Activated CD8-positive, alpha-beta memory T cell treated with anti-CD3 and anti-CD28 coated beads for 36 hours (primary cell): Measurements from ENCODE around the gene CAMTA1. TPM values are rescaled to one million over a fixed set of nuclear protein-coding genes. Genes with fewer than 3 reads are reported as not detected.

Experiments
- CTCF ChIA-PET: fragments of 350-600 bp; sonication (Branson Sonifier 250); formaldehyde crosslinking; loops from one replicate; lab custom pipeline; 2021; ENCODE audit warnings: antibody characterized with exemption; lab: Charles Lee
- POLR2A ChIA-PET: fragments of 350-600 bp; sonication (Branson Sonifier 250); formaldehyde crosslinking; loops from one replicate; lab custom pipeline; 2021; ENCODE audit warnings: antibody characterized with exemption; lab: Charles Lee
- total RNA-seq, 2 experiments: library from RNA; stranded (reverse); gene quantifications; one replicate each; pipeline ENCODE4 v1.2.3, GENCODE V29; 2021

Gene CAMTA1
- total RNA-seq, 2 experiments from 2014 or later, result 66.5 to 72.5 TPM

- ChIA-PET CTCF (no interaction called here), POLR2A (no interaction called here)
Observed at GRCh38 chr1:7172804-7173203, 387.6 kb downstream of the CAMTA1 start.

GRCh38 chr1:7174561-7174960 is 389.3 kb downstream of the CAMTA1 start:
- POLR2A ChIA-PET, result no interaction called here
- CTCF ChIA-PET, result no interaction called here

DNA sequence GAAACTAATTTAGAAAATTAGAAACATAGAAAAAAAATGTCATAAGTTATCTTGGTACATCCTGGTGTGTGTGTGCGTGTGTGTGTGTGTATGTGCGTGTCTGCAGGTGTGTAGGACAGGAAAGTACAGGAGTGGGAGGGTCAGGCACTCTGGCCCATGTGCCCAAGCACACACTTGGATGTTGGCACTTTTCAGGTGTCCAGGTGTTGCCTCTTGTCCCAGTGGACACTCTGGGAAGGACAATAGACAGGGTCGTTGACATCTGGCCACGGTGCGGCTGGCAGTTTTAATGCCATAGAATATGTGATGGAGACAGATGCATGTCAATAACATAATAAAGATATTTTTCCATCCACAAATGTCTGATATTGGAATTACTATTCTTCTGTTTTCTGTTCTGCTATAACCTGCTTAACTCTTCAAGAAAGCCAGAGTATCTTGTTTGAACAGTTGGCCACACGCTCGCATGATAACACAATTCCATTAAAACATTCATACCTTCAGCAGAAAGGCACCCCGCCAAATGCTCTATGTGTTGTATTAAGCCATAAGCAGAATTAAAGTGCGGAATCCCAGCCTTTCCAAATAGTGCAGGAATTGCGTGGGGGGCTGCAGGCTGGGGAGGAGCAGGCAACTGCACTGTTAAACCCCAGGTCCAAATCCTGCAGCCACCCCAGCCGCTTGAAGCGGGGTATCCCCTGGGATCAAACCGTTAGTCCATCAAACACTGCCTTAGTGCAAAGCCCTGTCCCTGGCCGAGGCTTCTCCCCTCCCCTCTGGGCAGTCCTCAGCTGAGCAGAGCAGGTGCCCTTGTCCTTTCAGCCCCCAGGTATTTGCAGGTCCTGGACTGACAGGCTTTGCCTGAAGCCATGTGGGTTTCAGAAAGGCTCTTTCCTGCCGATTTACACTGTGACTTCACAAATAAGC is 390.0 kb downstream of the CAMTA1 start:
- POLR2A ChIA-PET, result no interaction called here
- CTCF ChIA-PET, result no interaction called here

GRCh38 chr1:7177021-7177420 is 391.8 kb downstream of the CAMTA1 start:
- CTCF ChIA-PET, result no interaction called here
- POLR2A ChIA-PET, result no interaction called here

DNA sequence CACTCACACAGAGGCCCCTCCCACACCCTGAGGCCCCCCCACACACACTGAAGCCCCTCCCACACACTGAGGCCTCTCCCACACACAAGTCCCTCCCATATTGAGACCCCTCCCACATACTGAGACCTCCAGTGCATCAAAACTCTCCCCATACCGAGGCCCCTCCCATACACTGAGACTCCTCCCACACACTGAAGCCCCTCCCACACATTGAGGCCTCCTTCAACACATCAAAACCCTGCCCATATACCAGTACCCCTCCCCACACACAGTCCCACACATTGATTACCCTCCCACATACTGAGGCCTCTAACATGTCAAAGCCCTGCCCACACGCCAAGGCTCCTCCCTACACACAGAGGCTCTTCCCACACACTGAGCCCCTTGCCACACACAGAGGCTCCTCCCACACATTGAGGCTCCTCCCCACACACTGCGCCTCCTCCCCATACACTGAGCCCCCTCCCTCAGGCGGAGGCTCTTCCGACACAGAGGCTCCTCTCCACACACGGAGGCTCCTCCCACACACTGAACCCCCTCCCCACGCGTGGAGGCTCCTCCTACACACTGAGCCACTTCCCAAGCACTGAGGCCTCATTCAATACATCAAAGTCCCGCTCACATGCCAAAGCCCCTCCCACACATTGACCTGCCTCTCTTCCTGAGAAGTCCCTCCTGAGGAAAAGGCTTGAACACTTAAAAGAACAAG is 392.3 kb downstream of the CAMTA1 start:
- ChIA-PET CTCF (no interaction called here), POLR2A (no interaction called here)

GRCh38 chr1:7178336-7178735 is 393.1 kb downstream of the CAMTA1 start:
- ChIA-PET CTCF (no interaction called here), POLR2A (no interaction called here)

GRCh38 chr1:7178741-7179140 is 393.5 kb downstream of the CAMTA1 start:
- ChIA-PET POLR2A (no interaction called here), CTCF (no interaction called here)

DNA sequence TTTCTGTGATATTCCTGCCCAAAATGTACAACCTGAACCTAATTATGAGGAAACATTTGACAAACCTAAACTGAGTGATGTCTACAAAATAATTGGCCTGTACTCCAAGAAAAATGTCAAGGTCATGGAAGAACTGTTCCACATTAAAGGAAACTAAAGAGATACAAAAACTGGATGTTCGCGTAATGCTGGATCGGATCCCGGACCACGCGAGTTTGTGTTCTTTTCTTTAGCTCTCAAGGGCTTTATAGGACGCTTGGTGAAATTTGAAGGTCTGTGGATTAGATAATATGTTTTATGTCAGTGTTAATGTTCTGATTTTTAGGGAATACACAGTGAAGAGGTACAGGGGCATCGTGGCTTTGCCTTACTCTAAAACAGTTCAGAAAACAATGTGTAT is 400.5 kb downstream of the CAMTA1 start:
- POLR2A ChIA-PET, result no interaction called here
- CTCF ChIA-PET, result no interaction called here

GRCh38 chr1:7186382-7187111 is 401.3 kb downstream of the CAMTA1 start:
- ChIA-PET POLR2A (no interaction called here), CTCF (no interaction called here)

DNA sequence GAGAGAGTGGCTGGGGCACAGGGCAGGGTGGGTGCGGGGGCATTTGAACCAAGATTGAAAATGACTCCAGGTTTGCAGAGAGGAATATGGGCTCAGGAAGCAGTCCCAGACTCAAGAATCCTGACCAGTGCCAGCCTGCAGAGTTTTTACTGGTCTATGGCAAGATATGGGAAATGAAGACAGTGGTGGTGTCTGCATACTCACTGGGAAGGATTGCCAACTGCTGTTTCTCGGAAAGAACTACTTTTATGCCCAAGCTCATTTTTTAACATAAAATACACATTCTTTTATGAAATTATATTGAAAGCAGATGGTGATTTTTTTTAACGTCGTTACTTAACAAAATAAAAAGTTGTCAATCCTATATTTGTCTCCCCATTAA is 401.8 kb downstream of the CAMTA1 start:
- ChIA-PET CTCF (no interaction called here), POLR2A (no interaction called here)

GRCh38 chr1:7190261-7190660 is 405.0 kb downstream of the CAMTA1 start:
- ChIA-PET POLR2A (no interaction called here), CTCF (no interaction called here)

GRCh38 chr1:7192453-7192852 is 407.2 kb downstream of the CAMTA1 start:
- ChIA-PET CTCF (no interaction called here), POLR2A (no interaction called here)

DNA sequence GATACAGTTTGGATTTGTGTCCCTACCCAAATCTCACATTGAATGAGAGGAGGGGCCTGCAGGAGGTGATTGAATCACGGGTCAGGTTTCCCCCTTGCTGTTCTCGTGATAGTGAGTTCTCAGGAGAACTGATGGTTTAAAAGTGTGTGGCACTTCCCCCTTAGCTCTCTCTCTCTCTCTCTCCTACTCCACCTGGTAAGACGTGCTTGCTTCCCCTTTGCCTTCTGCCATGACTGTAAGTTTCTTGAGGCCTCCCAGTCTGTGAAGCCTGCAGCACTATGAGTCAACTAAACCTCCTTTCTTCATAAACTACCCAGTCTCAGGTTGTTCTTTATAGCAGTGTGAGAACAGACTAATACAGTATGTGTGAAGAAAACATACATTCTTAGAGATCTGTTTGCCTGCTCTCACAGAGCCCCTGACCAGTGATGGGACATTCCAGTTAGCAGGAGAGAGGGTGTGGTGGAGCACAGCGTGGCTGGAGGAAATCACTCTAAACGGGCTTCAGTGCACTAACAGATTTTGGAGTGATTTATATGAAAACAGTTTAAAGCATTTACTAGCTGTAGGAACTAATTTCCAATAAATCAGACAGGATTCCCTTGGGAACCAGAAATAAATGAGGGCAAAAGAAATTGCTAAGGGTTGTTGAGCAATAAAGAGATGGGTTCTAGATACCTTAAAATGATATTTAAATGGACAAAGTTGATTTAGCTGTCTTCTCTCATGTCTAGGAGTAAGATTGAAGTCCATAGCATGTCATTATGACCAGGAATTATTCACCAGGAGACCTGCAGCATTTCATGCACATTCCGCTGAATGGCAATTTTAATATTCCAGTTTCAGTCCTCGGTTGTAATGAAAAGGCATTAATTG is 411.0 kb downstream of the CAMTA1 start:
- POLR2A ChIA-PET, result no interaction called here
- CTCF ChIA-PET, result no interaction called here

DNA sequence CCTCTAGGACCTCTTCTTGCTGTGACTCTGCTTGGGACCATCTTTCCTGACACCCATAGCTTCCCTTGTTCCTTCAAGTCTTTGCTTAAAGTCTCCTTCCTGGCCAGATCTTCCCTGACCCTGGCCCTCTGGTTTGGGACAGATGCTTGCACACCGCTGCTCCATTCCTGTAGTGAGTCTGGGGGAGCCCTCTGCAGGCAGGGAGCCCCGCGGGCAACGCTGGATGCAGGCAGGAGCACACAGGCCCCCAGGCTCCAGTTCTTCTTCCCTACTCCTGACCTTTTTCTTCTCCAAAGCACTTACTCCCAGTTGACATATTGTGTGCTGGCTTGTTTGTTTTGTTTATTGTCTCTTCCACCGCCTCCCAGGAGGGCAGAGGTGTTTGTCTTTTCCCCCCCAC is 413.4 kb downstream of the CAMTA1 start:
- POLR2A ChIA-PET, result no interaction called here
- CTCF ChIA-PET, result no interaction called here

GRCh38 chr1:7199077-7199779 is 414.0 kb downstream of the CAMTA1 start:
- POLR2A ChIA-PET, result no interaction called here
- CTCF ChIA-PET, result interaction anchor here (0.6 kb wide), 1 partner anchor 444 kb away, joined by 5 read pairs; no protein-coding TSS in a partner anchor

DNA sequence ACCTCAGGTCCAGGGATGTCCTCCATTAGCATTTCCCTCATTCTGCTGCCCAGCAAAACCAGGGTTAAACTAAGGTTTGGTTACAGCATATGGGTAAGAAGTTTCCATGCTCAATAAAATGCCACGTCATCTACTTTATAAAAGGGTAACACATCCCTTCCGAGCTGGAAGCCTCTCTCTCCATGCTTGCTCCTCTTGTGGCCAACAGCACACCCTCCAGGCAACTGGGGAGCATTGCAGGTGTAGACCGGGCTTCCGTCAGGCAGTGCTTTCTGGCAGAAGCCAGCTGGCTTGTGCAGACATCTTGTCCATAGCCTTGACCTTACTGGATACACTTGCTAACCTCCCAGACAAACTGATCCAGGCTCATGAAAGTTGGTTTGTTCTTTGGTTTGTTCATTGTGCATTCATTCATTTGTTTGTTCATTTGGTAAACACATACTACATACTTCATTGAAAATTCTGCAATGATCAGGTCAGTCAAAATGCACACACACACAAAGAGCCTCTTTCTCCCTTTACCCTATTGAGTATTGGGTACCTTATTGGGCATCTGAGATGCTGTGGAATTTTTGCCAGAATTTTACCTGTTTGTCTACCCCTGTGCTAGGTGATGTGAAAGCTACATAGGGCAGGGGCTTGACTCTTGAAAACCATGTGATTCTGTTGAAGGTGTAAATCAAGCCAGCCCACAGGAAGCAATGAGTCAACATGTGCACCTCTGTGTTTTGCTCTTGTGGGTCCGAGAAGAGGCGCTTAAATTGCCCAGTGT is 422.8 kb downstream of the CAMTA1 start:
- ChIA-PET CTCF (interaction anchor here (0.5 kb wide), 1 partner anchor 38 kb away, joined by 3 read pairs; no protein-coding TSS in a partner anchor), POLR2A (no interaction called here)

DNA sequence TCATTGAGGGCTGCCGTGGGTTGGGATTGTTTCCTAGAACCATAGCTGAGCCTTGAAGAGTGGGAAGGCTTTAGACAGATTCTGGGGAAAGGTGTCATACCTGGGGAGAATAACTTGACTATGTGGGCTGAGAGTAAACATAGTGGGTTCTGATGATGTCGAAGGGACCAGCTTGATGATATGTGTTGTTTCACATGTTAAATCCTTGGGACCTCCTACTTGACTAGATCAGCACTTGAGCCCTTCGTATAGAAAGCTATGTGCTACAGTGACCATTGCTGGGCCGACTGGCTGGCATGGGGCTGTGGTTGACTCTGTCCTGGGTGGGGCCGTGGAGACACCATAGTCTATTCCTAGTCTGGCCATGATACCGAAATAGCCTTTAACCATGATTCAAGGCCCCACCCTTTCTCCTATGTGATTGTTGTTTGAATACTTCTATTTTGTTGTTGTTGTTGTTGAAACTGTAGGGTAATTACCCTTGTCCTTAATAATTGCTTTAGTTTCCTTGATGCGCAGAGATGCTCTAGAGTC is 423.5 kb downstream of the CAMTA1 start:
- ChIA-PET POLR2A (no interaction called here), CTCF (no interaction called here)

DNA sequence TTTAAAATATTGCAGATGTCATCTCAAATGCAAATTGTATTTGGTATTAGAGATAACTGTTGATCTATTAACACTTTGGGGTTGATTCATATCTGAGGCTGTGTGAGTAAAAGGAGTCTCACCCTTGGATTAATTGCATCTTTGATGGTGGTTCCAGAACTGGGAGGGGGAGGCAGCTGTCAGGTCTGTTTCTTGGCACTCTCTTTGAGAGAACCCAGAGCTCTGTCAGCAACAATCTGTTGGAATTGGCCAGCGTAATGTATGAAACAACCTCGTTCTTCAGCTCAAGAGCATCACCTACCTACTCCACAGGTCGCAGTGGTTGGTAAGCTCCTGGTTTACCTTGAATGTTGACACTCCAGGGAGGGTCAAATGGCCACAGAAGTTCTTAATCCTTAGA is 424.1 kb downstream of the CAMTA1 start:
- ChIA-PET POLR2A (no interaction called here), CTCF (no interaction called here)
